Measurements from ENCODE around the gene MYCN. TPM values are rescaled to one million over a fixed set of nuclear protein-coding genes. Genes with fewer than 3 reads are reported as not detected.

Gene MYCN
- total and polyA plus RNA-seq, 2 of the 8 experiments (the other 6 are each of a cell fraction or from before 2014, with no cell fraction given), result 87.8 to 137 TPM

DNA sequence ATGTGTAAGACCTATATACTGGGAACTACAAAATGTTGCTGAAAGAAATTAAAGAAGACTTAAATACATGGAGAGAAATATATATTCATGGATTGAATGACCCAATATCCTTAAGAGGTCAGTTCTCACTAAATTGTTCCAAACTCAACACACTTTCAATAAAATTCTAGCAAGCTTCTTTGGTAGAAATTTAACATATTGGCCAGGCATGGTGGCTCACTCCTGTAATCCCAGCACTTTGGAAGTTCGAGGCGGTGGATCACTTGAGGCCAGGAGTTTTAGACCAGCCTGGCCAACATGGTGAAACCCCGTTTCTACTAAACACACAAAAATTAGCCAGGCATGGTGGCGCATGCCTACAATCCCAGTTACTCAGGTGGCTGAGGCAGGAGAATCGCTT lies 33.6 kb upstream of the MYCN start:
- Histone ChIP-seq H3K4me2 (ENCODE audit: insufficient read depth in 1 of 2, low read depth in 2 of 2, low read length in 2 of 2) (no peak overlapping the region), H2AFZ (ENCODE audit: low read length) (no peak overlapping the region), H2BK12ac (ENCODE audit: low read depth, low read length) (no peak overlapping the region), H4K5ac (ENCODE audit: insufficient read length, low read depth, low read length) (no peak overlapping the region), H3K4me1 (replicated peaks in 1 of 4; ENCODE audit: control insufficient read depth in 3 of 4, insufficient read depth in 4 of 4, low read length in 3 of 4) (no peaks in the 10 kb centered on the region), H3K9me3 (ENCODE audit: insufficient read depth in 2 of 2, low read depth in 1 of 2, low read length in 1 of 2) (no peaks in the 10 kb centered on the region), H2BK15ac (ENCODE audit: low read length) (no peak overlapping the region), H4K91ac (replicated peaks; ENCODE audit: insufficient read length, low read length) (no peak overlapping the region), H3K9ac (replicated peaks in 1 of 4; ENCODE audit: extremely low read depth in 1 of 4, low read depth in 3 of 4, low read length in 3 of 4) (no peak overlapping the region), H3K56ac (replicated peaks; ENCODE audit: insufficient read length, low read depth, low read length) (no peak overlapping the region), H2BK120ac (replicated peaks; ENCODE audit: low read depth, low read length) (no peak overlapping the region), H4K20me1 (replicated peaks in 1 of 2; ENCODE audit: control insufficient read depth in 1 of 2, insufficient read depth in 2 of 2, low read length in 2 of 2) (no peaks in the 10 kb centered on the region), H3K23ac (ENCODE audit: insufficient read length) (no peak overlapping the region), H3K14ac (ENCODE audit: insufficient read length) (no peak overlapping the region), H2BK5ac (ENCODE audit: low read depth, low read length) (no peak overlapping the region), H3K4ac (replicated peaks; ENCODE audit: insufficient read length, low read depth, low read length) (no peak overlapping the region), H2AK5ac (ENCODE audit: low read depth, low read length) (no peak overlapping the region), H3K79me2 (ENCODE audit: control insufficient read depth in 1 of 2, insufficient read depth in 2 of 2, low read length in 2 of 2) (no peaks in the 10 kb centered on the region), H3K23me2 (ENCODE audit: low read depth, low read length) (no peaks in the 10 kb centered on the region), H3K4me3 (ENCODE audit: extremely low read depth in 1 of 4, insufficient read depth in 2 of 4, low read depth in 3 of 4, low read length in 4 of 4) (no peak overlapping the region), H3K27me3 (replicated peaks in 1 of 4; ENCODE audit: control insufficient read depth in 3 of 4, extremely low read depth in 1 of 4, insufficient read depth in 3 of 4, low read length in 3 of 4) (no peaks in the 10 kb centered on the region), H3K27ac (ENCODE audit: low read depth, low read length) (no peak overlapping the region), H4K8ac (ENCODE audit: extremely low read depth, insufficient read depth, low read length) (no peak overlapping the region), H3K18ac (ENCODE audit: extremely low read depth, low read length) (no peak overlapping the region), H3K79me1 (ENCODE audit: low read depth, low read length) (no peaks in the 10 kb centered on the region), H2BK20ac (ENCODE audit: low read length) (no peak overlapping the region), H3K36me3 (ENCODE audit: control insufficient read depth in 2 of 4, insufficient read depth in 4 of 4, low read length in 3 of 4) (no peaks in the 10 kb centered on the region)
- FAIRE-seq (no peak), DNase-seq (ENCODE audit: low read depth in 1 of 2, low spot score in 2 of 2) (no peak)
- TF ChIP-seq TBP (IDR thresholded peaks at IDR 0.05; ENCODE audit: low read depth, low read length) (no peak), ASH2L (IDR thresholded peaks at IDR 0.05; ENCODE audit: low read length) (no peak), TCF12 (IDR thresholded peaks at IDR 0.05; ENCODE audit: low read depth, low read length) (no peak), BRCA1 (IDR thresholded peaks at IDR 0.05; ENCODE audit: low read depth, low read length) (no peak), MAX (IDR thresholded peaks at IDR 0.05) (no peak)
- 91% methylated on average over 5 of the region's 5 CpGs; no CpG with 5 or more reads in 1 of the 2 experiments for WGBS, 2 experiments (ENCODE audit: extremely low coverage in 1 of 2, insufficient coverage in 1 of 2, insufficient read length in 1 of 2, insufficient replicate concordance in 2 of 2, low coverage in 1 of 2, low lambda C conversion rate in 2 of 2, missing lambda C conversion rate in 1 of 2)
- ChIA-PET POLR2A (ENCODE audit: partially characterized antibody) (no interaction called here), CTCF (ENCODE audit: partially characterized antibody) (interaction anchor here (0.7 to 2.3 kb wide), 2 partner anchors 270 to 618 kb away, joined by 3 to 5 read pairs; no protein-coding TSS in a partner anchor)
